ENCODE measurements around the gene BMP8A.
A peak's percentile ranks its signal among the peaks of the same experiment; 100 is the strongest.
"Not testable (repeated sequence)": the region's sequence is repeated elsewhere in the genome, so short reads cannot be mapped to it uniquely, and the experiment has no call there.

BMP8A gene

GRCh38 chr1:39526466-39527189 is 35.2 kb downstream of the BMP8A start:
- Histone ChIP-seq H3K79me2 (ENCODE audit: low read length) (peaks cover 32% of the 10 kb centered on the region), H3K36me3 (replicated peaks; ENCODE audit: insufficient read depth, low read length) (0 out of 2 replicates have a peak, but pooled peaks cover 4% of the 10 kb centered on the region), H4K20me1 (ENCODE audit: insufficient read depth, low read length) (no peaks in the 10 kb centered on the region), H3F3A (ENCODE audit: insufficient read depth, low read length) (peaks cover 29% of the 10 kb centered on the region), H3K9ac (ENCODE audit: low read length) (peak overlapping the region; percentile 69; the same call in 1 of the 2 replicates), H3K9me3 (replicated peaks; ENCODE audit: insufficient read depth, low read length) (no peaks in the 10 kb centered on the region), H3K9me2 (replicated peaks; ENCODE audit: insufficient read depth, low read length) (no peaks in the 10 kb centered on the region), H3K4me3 (ENCODE audit: low read length) (no peak overlapping the region), H3K27me3 (replicated peaks; ENCODE audit: insufficient read depth, low read length) (no peaks in the 10 kb centered on the region), H3K4me1 (ENCODE audit: low read length) (peaks cover 39% of the 10 kb centered on the region), H2AFZ (ENCODE audit: low read length) (no peak overlapping the region), H3K4me2 (ENCODE audit: low read depth, low read length) (0 out of 2 replicates have a peak overlapping the region, but pooled peaks have one; percentile 4), H3K27ac (ENCODE audit: low read length) (peak overlapping the region; percentile 96; the same call in 1 of the 2 replicates)
- TF ChIP-seq CTCF (IDR thresholded peaks at IDR 0.05; ENCODE audit: low read length), result no peak
- no peak for TF ChIP-seq EZH2phosphoT487 (IDR thresholded peaks at IDR 0.05; ENCODE audit: low read length)
- TF ChIP-seq EZH2 (optimal IDR thresholded peaks at IDR 0.05; ENCODE audit: low read depth, low read length), result no peak
- DNase-seq, result no peak

- H3K4me2 ChIP-seq (ENCODE audit: low read depth, low read length); H3K36me3 ChIP-seq (replicated peaks; ENCODE audit: insufficient read depth, low read length); H3K9me3 ChIP-seq (replicated peaks; ENCODE audit: insufficient read depth, low read length); H3K27me3 ChIP-seq (replicated peaks; ENCODE audit: insufficient read depth, low read length); H3K9ac ChIP-seq (ENCODE audit: low read length); DNase-seq; H4K20me1 ChIP-seq (ENCODE audit: insufficient read depth, low read length); H2AFZ ChIP-seq (ENCODE audit: low read length); H3K9me2 ChIP-seq (replicated peaks; ENCODE audit: insufficient read depth, low read length); H3K4me3 ChIP-seq (ENCODE audit: low read length): not testable (repeated sequence)
- peak overlapping the region; percentile 96; the same call in 1 of the 2 replicates for H3K27ac ChIP-seq (ENCODE audit: low read length)
- peaks cover 29% of the 10 kb centered on the region for H3F3A ChIP-seq (ENCODE audit: insufficient read depth, low read length)
- H3K79me2 ChIP-seq (ENCODE audit: low read length), result peaks cover 34% of the 10 kb centered on the region
- peaks cover 39% of the 10 kb centered on the region for H3K4me1 ChIP-seq (ENCODE audit: low read length)
These were observed 35.7 kb downstream of the BMP8A start for GRCh38 chr1:39527190-39527579.

DNA sequence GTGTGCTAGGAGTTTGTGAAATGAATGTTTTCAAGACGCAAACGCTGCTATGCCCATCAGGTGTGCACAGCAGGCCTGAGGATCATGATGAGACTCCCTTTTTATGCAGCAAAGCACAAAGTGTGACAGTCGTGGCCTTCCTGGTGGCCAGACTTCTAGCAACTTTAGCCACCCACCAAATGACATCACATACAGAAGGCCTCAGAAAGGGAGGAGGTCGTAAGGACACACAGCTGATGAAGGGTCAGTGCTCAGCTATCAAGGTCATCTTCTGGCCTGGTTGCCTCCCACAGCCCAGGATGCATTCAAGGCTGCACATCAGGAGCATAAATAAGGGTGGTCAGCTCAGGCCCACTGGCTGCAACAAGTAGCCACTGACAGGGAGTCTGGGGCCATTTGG is 36.6 kb downstream of the BMP8A start:
- no peaks in the 10 kb centered on the region for H3K9me3 ChIP-seq (replicated peaks; ENCODE audit: insufficient read depth, low read length)
- DNase-seq, result no peak
- no peak overlapping the region for H3K9ac ChIP-seq (ENCODE audit: low read length)
- peaks cover 36% of the 10 kb centered on the region for H3K79me2 ChIP-seq (ENCODE audit: low read length)
- no peaks in the 10 kb centered on the region for H4K20me1 ChIP-seq (ENCODE audit: insufficient read depth, low read length)
- peaks cover 29% of the 10 kb centered on the region for H3F3A ChIP-seq (ENCODE audit: insufficient read depth, low read length)
- H3K4me2 ChIP-seq (ENCODE audit: low read depth, low read length), result no peak overlapping the region
- H3K4me3 ChIP-seq (ENCODE audit: low read length), result no peak overlapping the region
- H3K27ac ChIP-seq (ENCODE audit: low read length), result peak overlapping the region; percentile 96; the same call in 1 of the 2 replicates
- no peak overlapping the region for H2AFZ ChIP-seq (ENCODE audit: low read length)
- no peaks in the 10 kb centered on the region for H3K27me3 ChIP-seq (replicated peaks; ENCODE audit: insufficient read depth, low read length)
- H3K36me3 ChIP-seq (replicated peaks; ENCODE audit: insufficient read depth, low read length), result 0 out of 2 replicates have a peak, but pooled peaks cover 6% of the 10 kb centered on the region
- H3K4me1 ChIP-seq (ENCODE audit: low read length), result peaks cover 39% of the 10 kb centered on the region
- no peaks in the 10 kb centered on the region for H3K9me2 ChIP-seq (replicated peaks; ENCODE audit: insufficient read depth, low read length)
- TF ChIP-seq CTCF (IDR thresholded peaks at IDR 0.05; ENCODE audit: low read length) (no peak), EZH2phosphoT487 (IDR thresholded peaks at IDR 0.05; ENCODE audit: low read length) (no peak)

- H3K4me2 ChIP-seq (ENCODE audit: low read depth, low read length), result no peak overlapping the region
- no peak for TF ChIP-seq EZH2phosphoT487 (IDR thresholded peaks at IDR 0.05; ENCODE audit: low read length)
- no peak for TF ChIP-seq CTCF (IDR thresholded peaks at IDR 0.05; ENCODE audit: low read length)
- H3K27me3 ChIP-seq (replicated peaks; ENCODE audit: insufficient read depth, low read length), result no peaks in the 10 kb centered on the region
- DNase-seq, result no peak
- H3K4me3 ChIP-seq (ENCODE audit: low read length), result no peak overlapping the region
- peaks cover 6% of the 10 kb centered on the region; the same call in 1 of the 2 replicates for H3K36me3 ChIP-seq (replicated peaks; ENCODE audit: insufficient read depth, low read length)
- H3F3A ChIP-seq (ENCODE audit: insufficient read depth, low read length), result peaks cover 24% of the 10 kb centered on the region
- H3K4me1 ChIP-seq (ENCODE audit: low read length), result peaks cover 28% of the 10 kb centered on the region
- H4K20me1 ChIP-seq (ENCODE audit: insufficient read depth, low read length), result no peaks in the 10 kb centered on the region
- H3K79me2 ChIP-seq (ENCODE audit: low read length), result peaks cover 42% of the 10 kb centered on the region
- no peaks in the 10 kb centered on the region for H3K9me2 ChIP-seq (replicated peaks; ENCODE audit: insufficient read depth, low read length)
- H2AFZ ChIP-seq (ENCODE audit: low read length), result no peak overlapping the region
- no peaks in the 10 kb centered on the region for H3K9me3 ChIP-seq (replicated peaks; ENCODE audit: insufficient read depth, low read length)
- H3K27ac ChIP-seq (ENCODE audit: low read length), result no peak overlapping the region
- no peak overlapping the region for H3K9ac ChIP-seq (ENCODE audit: low read length)
These were observed 38.6 kb downstream of the BMP8A start for GRCh38 chr1:39529901-39530535.
